Measurements from ENCODE around the gene LRRC4C. TPM values are rescaled to one million over a fixed set of nuclear protein-coding genes. Genes with fewer than 3 reads are reported as not detected.

The LRRC4C gene
- total and polyA plus RNA-seq, 12 donors: 0.15 to 0.93 (median 0.40) TPM

GRCh38 chr11:41081756-41082285 is 377.6 kb downstream of the LRRC4C start:
- ATAC-seq (no peak), DNase-seq (no peak)
- intact Hi-C loops (cut with DNase I): no loop called here
- H3K27me3 ChIP-seq: no peaks in the 10 kb centered on the region
- H3K9me3 ChIP-seq: no peaks in the 10 kb centered on the region
- no peaks in the 10 kb centered on the region for H3K36me3 ChIP-seq
- no peak overlapping the region for H3K4me3 ChIP-seq
- TF ChIP-seq, protein P1, sequence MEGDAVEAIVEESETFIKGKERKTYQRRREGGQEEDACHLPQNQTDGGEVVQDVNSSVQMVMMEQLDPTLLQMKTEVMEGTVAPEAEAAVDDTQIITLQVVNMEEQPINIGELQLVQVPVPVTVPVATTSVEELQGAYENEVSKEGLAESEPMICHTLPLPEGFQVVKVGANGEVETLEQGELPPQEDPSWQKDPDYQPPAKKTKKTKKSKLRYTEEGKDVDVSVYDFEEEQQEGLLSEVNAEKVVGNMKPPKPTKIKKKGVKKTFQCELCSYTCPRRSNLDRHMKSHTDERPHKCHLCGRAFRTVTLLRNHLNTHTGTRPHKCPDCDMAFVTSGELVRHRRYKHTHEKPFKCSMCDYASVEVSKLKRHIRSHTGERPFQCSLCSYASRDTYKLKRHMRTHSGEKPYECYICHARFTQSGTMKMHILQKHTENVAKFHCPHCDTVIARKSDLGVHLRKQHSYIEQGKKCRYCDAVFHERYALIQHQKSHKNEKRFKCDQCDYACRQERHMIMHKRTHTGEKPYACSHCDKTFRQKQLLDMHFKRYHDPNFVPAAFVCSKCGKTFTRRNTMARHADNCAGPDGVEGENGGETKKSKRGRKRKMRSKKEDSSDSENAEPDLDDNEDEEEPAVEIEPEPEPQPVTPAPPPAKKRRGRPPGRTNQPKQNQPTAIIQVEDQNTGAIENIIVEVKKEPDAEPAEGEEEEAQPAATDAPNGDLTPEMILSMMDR (IDR thresholded peaks at IDR 0.05): no peak
- no peak overlapping the region for H3K27ac ChIP-seq
- WGBS, 2 donors: 81 to 87% methylated on average over 8 of the region's 8 CpGs
- no peaks in the 10 kb centered on the region for H3K4me1 ChIP-seq

DNA sequence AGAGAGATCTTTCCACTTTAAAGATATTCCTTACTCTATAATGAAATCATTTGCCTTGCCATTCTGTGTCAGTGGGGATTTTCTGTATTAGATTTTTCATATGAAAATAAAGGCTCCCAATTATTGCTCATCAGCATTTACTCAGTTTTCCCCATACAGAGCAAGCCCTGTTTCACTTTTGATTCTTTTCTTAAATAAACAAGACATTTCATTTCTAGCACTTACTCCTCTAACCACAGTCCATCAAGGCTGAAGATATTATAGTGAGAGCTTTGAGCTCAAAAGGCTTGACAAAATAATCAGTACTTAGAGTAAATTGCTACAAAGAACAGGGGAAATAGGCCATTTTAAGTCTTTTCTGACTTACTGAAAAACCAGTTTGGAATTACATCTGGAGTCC is 385.1 kb downstream of the LRRC4C start:
- Histone ChIP-seq H3K27me3 (no peaks in the 10 kb centered on the region), H3K4me1 (no peaks in the 10 kb centered on the region), H3K9me3 (peaks cover 0 to 29% (median 8%) of the 10 kb centered on the region in 11 donors), H3K36me3 (no peaks in the 10 kb centered on the region), H3K27ac (no peak overlapping the region), H3K4me3 (no peak overlapping the region)
- TF ChIP-seq, protein P1 (IDR thresholded peaks at IDR 0.05): no peak
- intact Hi-C loops (cut with DNase I): loop anchor here in 1 of 10 donors (10.0 kb wide), 1 partner anchor 910 kb away; no protein-coding TSS in a partner anchor
- no peak for ATAC-seq
- DNase-seq: no peak

GRCh38 chr11:41065432-41065831 is 394.0 kb downstream of the LRRC4C start:
- no peak overlapping the region for H3K27ac ChIP-seq
- 65 to 70% methylated on average over 8 of the region's 8 CpGs for WGBS, 2 donors
- TF ChIP-seq, protein P1 (IDR thresholded peaks at IDR 0.05): no peak
- H3K36me3 ChIP-seq: no peaks in the 10 kb centered on the region
- intact Hi-C loops (cut with DNase I): no loop called here
- no peaks in the 10 kb centered on the region for H3K27me3 ChIP-seq
- H3K4me1 ChIP-seq: no peaks in the 10 kb centered on the region
- no peak overlapping the region for H3K4me3 ChIP-seq
- DNase-seq (no peak), ATAC-seq (no peak)
- peaks cover 0 to 48% (median 6%) of the 10 kb centered on the region in 11 donors for H3K9me3 ChIP-seq

DNA sequence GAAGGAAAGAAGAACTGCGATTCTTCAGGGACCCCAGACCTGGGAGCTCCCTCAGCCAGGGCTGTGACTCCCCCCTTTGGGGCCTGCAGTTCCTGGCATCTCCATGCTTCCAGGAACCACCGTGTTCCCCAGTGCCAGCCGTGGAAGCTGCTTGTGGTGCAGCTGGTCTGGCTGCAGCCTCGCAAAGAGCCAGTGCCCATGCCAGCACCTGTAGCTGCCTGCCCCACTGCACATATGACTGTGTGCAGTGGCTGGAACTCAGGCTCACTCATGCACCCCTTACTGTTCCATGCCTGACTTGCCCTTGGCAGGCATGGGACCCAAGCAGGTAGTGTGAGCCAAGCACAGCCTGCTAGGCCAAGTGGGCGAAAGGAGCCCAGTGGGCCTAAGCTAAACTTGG is 401.3 kb downstream of the LRRC4C start:
- TF ChIP-seq, protein P1 (IDR thresholded peaks at IDR 0.05): no peak
- intact Hi-C loops (cut with DNase I): no loop called here
- Histone ChIP-seq H3K4me1 (no peaks in the 10 kb centered on the region), H3K9me3 (peaks cover 0 to 7% (median 0%) of the 10 kb centered on the region in 11 donors), H3K36me3 (no peaks in the 10 kb centered on the region), H3K27me3 (peaks cover 0 to 3% (median 0%) of the 10 kb centered on the region in 7 donors), H3K4me3 (no peak overlapping the region), H3K27ac (no peak overlapping the region)
- no peak for ATAC-seq
- 82 to 90% methylated on average over 5 of the region's 5 CpGs for WGBS, 2 donors
- no peak for DNase-seq
